Stimulated activated CD4-positive, alpha-beta T cell treated with anti-CD3 and anti-CD28 coated beads, Interleukin-4, amount 100 ng/mL, for 4 hours (primary cell): ENCODE measurements around the gene NT5M.

ENCODE experiments used
- DNase-seq, 2 experiments: peaks; one replicate each; pipeline ENCODE4 v3.0.0-alpha.2; 2020

Gene NT5M

DNA sequence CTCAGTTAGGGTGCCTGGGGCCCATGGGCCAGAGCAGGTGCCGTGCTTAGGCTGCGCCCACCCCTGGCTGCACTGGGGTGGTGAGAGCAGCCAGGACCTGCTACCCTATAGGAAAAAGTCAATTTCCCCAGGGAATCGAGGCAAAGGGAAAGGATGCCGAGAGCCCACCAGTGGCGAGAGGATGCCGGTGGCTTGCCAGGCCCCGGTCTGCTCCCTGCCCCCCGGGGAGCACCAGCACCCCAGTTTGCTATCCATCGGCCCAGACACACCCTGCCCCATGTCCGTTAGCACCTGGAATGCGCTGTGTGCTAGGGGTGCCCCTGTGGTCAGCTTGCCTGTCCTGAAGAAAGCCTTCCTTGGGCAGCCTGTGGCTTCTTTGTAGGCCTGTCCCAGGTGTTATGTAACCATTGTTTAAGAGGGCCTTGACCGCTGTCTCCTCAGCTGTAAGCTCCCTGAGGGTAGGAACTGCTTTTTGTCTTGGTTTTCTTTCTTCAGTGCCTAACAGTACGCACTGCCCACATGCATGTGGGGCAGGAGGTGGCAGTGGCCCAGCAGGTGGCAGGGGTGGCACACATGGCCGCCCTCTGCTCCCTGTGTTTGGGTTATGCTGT is 40.8 kb downstream of the NT5M start:
- no peak for DNase-seq

DNA sequence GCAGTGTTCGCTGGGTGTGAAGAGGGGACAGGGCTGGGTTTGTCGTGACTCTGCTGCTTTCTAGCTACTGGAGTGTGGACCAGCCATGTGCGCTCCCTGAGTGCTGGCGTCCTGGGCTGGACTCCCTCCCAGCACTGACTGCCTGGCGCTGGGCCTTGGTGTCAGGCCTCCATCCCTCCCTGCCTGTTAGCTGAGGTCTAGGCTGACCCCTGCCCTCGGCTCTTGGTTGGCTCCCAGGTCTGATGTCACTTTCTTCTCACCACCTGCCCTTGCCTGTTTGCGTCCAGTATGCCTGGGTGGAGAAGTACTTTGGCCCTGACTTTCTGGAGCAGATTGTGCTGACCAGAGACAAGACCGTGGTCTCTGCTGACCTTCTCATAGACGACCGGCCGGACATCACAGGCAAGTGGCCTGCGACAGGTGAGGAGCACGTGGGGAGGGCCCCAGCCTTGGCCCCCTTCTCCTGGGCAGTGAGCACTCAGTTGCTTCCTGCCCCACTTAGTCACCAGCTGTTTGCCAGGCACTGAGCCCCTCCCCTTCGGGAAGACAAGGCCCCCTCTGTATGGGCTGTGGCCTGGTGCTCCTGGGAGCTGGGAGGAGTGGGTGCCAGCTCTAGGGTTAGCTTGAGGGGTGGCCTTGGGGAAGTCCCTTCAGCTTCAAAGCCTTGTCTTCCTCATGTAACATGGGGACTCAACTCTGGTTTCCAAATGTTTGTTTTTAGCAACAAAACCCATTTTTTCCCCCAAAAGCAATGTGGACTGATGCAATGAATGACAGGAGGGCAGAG is 41.5 kb downstream of the NT5M start:
- DNase-seq = no peak

DNA sequence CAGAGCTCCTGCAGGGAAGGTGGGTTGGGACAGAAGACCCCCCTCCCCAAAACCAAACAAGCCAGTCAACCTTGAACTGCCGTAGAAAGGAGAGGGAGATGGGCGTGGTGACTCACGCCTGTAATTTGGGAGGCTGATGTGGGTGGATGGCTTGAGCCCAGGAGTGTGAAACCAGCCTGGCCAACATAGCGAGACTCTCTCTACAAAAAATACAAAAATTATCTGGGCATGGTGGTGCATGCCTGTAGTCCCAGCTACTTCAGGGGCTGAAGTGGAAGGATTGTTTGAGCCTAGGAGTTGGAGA is 42.1 kb downstream of the NT5M start:
- DNase-seq = no peak

DNA sequence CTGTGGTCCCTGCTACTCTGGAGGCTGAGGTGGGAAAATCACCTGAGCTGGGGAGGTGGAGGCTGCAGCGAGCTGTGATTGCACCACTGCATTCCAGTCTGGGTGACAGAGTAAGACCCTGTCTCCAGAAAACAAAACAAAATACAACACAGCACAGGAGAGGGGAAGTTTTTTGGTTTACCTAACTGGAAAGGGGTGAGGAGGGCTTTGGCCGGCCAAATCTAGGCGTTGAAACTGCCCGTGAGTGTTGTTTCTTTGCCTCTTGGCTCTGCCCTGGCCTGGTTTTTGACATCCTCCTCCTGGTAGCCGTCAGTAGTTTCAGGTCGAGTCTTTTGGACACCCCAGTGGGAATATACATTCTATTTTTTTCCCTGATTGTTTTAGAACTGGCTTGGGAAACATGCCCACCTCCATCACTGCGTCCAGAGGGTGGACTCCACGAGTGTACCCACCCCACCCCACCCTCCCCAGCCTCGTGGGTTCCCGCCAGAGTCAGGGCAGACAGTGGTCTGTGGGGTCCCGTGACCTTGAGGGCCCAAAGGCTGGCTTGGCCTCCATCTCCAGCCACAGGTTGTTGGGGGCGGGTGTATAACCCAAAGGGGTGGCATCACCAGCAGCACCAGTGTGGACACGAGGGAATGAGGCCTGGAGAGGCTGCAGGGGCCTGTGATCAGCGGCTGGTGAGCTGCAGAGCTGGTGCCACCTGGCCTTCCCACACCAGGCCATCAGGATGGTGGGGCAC is 42.7 kb downstream of the NT5M start:
- DNase-seq = no peak

- DNase-seq = no peak
Observed at GRCh38 chr17:17346428-17347233, 43.5 kb downstream of the NT5M start.

DNA sequence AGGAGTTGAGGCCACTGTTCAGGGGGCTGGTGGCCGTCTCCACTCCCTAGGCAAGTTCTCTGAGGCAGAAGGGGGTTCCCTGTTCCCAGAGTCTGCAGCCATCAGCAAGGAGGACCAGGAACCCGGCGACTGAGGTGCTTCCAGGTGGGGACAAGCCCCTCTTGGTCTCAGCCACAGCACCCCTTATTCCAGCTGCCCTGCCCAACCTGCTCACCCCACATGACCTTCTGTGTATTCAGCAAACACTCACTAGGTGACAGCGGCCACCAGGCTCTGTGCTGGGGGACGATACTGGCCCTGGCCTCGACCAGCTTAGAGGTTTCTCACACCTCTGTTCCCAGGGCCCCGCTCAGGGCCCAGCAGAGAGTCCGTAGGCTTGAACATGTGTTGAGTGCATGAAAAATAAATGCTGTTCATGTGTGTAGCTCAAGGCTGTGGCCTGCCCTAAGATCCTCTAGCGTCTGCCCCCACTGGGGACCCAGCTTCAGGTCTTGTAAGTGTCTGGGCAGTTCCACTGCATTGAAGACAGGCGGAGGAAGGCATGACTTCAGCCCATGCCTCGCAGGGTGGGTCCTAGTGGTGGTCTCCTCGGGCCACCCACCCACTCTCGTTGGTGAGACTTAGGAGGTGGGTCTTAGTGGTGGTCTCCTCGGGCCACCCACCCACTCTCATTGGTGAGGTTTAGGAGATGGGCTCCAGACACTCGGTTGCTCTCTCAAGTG is 44.2 kb downstream of the NT5M start:
- no peak for DNase-seq

- DNase-seq = no peak
Observed at GRCh38 chr17:17347956-17348871, 45.0 kb downstream of the NT5M start.

- no peak for DNase-seq
Observed at GRCh38 chr17:17348872-17349723, 45.9 kb downstream of the NT5M start.

DNA sequence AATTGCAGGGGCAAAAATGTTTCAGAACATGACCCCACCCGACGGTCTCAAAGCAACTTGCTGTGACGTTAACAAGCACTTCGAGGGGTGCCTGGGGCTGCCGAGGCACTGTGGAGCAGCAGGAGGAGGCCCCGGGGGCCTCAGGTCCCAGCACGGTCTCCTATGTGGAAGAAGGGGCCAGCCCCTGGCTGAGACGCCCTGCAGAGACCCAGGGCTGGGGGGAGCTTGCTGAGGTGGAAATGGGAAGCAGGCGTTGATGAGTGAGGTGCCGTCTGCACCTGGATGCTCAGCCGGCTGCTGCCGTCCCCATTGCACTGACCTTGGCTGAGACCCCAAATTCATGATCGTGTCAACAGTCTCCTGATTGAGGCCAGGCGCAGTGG is 46.5 kb downstream of the NT5M start:
- no peak for DNase-seq

DNA sequence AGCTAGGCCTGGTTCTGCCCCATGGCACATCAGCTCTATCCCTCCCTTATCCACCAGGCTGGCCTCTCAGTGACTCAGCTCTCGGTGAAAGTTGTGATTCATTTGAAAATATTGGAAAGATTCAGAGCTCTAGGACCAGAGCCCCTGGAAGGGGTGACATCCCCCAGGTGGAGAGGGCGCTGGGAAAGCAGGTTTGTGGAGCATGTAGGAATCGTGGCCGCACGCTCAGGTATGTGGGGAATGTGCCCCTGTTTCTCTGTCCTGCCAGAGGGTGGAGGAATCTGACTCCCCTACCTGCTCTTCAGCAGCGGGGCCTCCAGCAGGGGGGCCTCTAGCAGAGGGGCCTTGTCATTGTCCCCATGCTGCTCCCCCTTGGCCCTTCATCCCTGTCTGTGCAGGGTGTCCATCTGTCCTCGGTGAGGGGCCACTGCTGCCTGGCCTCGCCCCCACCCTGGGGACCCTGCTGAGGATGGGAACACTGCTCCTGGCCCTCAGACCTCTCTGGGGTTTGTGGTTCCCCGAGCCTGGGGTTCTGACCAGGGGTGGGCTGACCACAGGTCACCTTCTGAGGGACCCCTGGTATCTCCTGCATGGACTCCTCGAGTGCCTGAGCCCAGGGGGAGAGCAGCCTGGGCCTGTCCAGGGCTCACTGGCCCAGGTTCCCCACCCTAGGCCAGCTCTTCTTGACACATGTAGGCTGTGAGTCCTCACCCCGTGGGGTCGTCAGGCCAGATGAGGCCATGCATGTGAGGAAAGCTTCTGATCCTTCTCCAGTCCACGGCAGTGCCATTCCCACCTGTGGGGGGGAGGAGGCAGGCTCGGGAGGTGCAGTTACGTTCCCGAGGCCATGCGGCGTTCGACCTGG is 47.5 kb downstream of the NT5M start:
- no peak for DNase-seq

DNA sequence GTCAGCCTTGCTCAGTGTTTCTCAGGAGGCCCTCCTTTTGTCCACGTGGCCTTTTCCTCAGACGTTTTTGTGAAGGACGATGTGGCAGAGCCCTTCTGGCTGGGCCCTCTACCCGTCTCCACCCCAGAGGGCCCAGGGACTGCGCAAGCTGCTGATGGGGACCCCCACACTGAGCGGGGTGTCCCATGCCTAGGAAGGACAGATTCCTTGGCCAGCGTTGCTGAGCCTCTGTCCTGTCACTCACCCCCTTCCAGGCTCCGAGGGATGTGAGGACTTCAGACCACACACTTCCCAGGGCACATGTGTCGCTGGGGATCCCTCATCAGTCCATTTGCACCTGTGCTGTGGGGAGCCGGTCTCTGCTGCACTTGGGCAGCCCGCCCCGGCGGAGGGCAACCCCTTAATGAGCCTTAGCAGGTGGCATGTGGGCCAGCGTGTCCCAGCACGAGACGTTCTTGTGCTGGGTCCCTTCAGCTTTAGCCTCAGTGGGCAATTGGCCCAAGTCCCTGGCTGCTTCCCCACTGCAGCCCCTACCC is 48.3 kb downstream of the NT5M start:
- no peak for DNase-seq

DNA sequence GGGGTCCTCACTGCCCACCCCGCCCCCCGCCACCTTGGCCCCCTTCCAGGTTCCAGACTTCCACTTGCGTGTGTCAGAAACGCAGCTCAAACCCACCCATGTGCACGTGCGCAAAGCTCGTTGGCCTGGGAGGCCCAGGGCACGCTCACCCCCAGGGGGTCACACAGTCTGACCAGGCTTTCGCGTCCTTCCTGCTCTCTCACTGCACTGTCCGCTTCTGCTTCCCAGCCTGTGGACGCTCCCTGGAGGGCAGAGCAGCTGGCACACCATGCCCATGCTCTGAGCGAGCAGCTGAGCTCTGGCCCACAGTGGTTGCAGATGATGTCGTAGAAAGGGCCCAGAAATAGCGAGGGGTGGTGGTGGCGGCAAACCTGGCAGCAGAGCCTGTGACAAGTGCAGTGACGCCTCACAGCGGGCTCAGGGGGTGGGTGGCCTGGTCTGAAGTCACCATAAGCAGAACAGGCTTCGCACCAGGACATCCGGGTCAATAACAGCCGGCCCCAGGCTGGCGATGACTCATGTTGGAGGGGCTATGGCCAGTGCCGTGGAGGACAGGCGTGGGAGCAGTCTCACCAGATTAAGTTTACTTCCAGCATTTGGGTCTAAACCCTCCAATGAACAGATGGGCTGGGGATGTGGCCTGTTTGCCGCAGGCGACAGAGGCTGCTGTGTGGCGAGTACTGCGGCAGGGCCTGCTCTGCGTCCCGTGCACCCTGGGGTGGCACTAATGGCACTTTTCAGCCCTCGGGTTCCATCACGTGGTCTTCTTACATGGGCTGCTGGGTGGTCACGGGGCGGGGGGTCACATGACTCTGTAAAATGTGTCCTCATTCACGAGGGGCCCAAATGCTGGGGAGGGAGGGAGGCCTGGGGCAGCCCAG is 49.0 kb downstream of the NT5M start:
- DNase-seq = no peak

- DNase-seq = no peak
Observed at GRCh38 chr17:17352836-17353624, 49.9 kb downstream of the NT5M start.

GRCh38 chr17:17353625-17354484 is 50.7 kb downstream of the NT5M start:
- DNase-seq = no peak

DNA sequence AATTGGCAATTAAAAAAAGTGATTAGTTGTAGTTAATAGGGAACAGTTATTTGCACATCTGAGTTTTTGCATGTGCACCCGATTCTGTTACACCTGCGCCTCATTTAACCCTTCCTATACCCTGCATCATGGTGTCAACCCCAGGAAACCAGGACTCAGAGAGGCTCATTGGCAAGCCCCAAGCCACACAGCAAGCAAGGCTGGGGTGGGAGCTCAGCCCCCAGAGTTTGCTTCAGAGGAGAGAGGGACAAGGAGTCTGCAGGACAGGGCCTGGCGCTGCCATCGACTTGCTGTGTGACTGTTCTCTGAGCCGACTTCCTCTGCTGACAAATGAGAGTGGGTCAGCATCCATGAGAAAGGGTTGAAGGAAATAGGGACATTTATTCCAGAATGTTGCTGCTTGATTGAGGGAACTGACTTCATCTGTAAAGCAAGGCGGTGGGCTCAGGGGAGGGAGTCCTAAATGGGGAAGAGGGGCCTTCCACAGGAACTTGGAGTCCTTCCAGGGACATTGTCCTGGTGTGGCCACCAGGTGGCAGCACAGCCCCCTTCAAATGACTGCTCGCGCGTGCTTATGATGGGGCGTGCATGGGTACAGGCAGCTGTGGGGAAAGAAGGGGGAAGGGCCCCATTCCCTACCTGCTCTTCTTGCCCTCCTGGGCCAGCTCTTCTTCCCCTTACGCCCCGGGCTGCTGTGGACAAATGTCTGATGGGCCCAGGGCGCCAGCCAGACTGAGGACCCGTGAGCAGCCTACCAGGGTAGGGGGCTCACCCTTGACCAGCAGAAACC is 51.6 kb downstream of the NT5M start:
- DNase-seq = peak; percentile 67 to 75

DNA sequence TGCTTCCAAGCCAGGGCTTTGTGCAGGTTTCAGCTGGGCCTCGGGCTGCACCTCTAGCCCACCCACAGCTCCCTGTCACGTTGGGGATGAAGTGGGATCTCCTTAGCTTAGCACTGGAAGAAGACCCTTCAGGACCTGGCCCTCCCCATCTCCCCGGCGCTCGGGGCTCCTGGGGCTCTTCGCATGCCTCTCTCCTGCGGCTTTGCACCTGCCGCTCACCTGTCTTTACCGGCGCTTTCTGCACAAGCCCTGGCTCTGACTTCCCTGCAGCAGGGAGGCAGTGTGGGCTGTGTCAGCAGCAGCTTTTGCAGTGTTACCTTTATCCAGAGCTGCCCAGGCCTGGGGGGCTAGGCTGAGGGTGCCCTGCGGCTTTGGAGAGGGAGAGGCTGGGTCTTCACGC is 52.3 kb downstream of the NT5M start:
- no peak for DNase-seq
